Suprapubic skin (tissue), 3 donors: Measurements from ENCODE around the gene PEA15.

Experiments used
- CTCF ChIP-seq, 2 donors: fragments of 200-600 bp in 1 of 2; fragments of 450-650 bp in 1 of 2; sonication (generic) in 1 of 2; IDR thresholded peaks; one replicate each; pipeline ENCODE4 v1.5.1; 2016 to 2019; ENCODE audit warnings: antibody characterized with exemption in 2 of 2, mild to moderate bottlenecking in 1 of 2, moderate library complexity in 1 of 2
- EP300 ChIP-seq: sonication (generic); formaldehyde crosslinking; IDR thresholded peaks from one replicate; pipeline ENCODE4 v1.6.1; 2017; ENCODE audit warnings: antibody characterized with exemption
- POLR2A ChIP-seq, 2 donors: fragments of 450-650 bp; IDR thresholded peaks; one replicate each; pipeline ENCODE4 v1.6.1; 2017; ENCODE audit warnings: antibody characterized with exemption in 2 of 2, mild to moderate bottlenecking in 2 of 2, moderate library complexity in 2 of 2

- no peak for TF ChIP-seq POLR2A (IDR thresholded peaks at IDR 0.05)
- TF ChIP-seq CTCF (IDR thresholded peaks at IDR 0.05), result no peak
- TF ChIP-seq EP300, result no peak
Measured at GRCh38 chr1:160158534-160158933, 46.6 kb upstream of the PEA15 start.
